NCI-H2196 (cell line): Measurements from ENCODE around the gene KRTAP10-8.
"Not testable (repeated sequence)": the region's sequence is repeated elsewhere in the genome, so short reads cannot be mapped to it uniquely, and the experiment has no call there.

Experiments used
- DNase-seq: peaks from one replicate; lab custom pipeline; 2025; ENCODE audit not compliant: unreplicated experiment; lab: John Stamatoyannopoulos, UW

KRTAP10-8 gene

GRCh38 chr21:44616591-44616926, 4.7 kb downstream of the KRTAP10-8 start:
- no peak for DNase-seq

- no peak for DNase-seq
Measured at GRCh38 chr21:44617071-44617501, 5.2 kb downstream of the KRTAP10-8 start.

- no peak for DNase-seq
Measured at GRCh38 chr21:44618504-44618903, 6.6 kb downstream of the KRTAP10-8 start.

- DNase-seq: no peak
Measured at GRCh38 chr21:44618909-44619308, 7.0 kb downstream of the KRTAP10-8 start.

GRCh38 chr21:44619886-44620285, 8.0 kb downstream of the KRTAP10-8 start:
- no peak for DNase-seq

- no peak for DNase-seq
Measured at GRCh38 chr21:44623575-44623974, 11.7 kb downstream of the KRTAP10-8 start.

- DNase-seq: no peak
Measured at GRCh38 chr21:44625756-44626155, 13.9 kb downstream of the KRTAP10-8 start.

GRCh38 chr21:44626262-44626661, 14.4 kb downstream of the KRTAP10-8 start:
- DNase-seq: no peak

GRCh38 chr21:44626673-44627143, 14.8 kb downstream of the KRTAP10-8 start, which contains the start of gene KRTAP10-9:
TSS of gene KRTAP10-9 (plus strand) at chr21:44627093. CDS start at chr21:44627172, 79 bp downstream.
- no peak for DNase-seq

GRCh38 chr21:44627181-44627822, 15.4 kb downstream of the KRTAP10-8 start:
- not testable (repeated sequence) for DNase-seq

- not testable (repeated sequence) for DNase-seq
Measured at GRCh38 chr21:44627831-44628233, 16.0 kb downstream of the KRTAP10-8 start.

GRCh38 chr21:44628707-44629391, 17.0 kb downstream of the KRTAP10-8 start:
- no peak for DNase-seq

- DNase-seq: no peak
Measured at GRCh38 chr21:44630440-44630839, 18.6 kb downstream of the KRTAP10-8 start.

GRCh38 chr21:44632067-44632466, 20.2 kb downstream of the KRTAP10-8 start:
- no peak for DNase-seq

- no peak for DNase-seq
Measured at GRCh38 chr21:44636209-44637017, 24.5 kb downstream of the KRTAP10-8 start.

- DNase-seq: no peak
Measured at GRCh38 chr21:44637018-44637850, 25.4 kb downstream of the KRTAP10-8 start, which contains the start of gene KRTAP10-10. TSS of gene KRTAP10-10 (plus strand) at chr21:44637356. CDS start at chr21:44637418, 62 bp downstream.

GRCh38 chr21:44637851-44638348, 26.0 kb downstream of the KRTAP10-8 start:
- DNase-seq: not testable (repeated sequence)

- DNase-seq: not testable (repeated sequence)
Measured at GRCh38 chr21:44638506-44639330, 26.8 kb downstream of the KRTAP10-8 start.

- no peak for DNase-seq
Measured at GRCh38 chr21:44639331-44639655, 27.4 kb downstream of the KRTAP10-8 start.

- DNase-seq: no peak
Measured at GRCh38 chr21:44640761-44641160, 28.9 kb downstream of the KRTAP10-8 start.
